Measurements from ENCODE around the gene NAXD. TPM values are rescaled to one million over a fixed set of nuclear protein-coding genes. Genes with fewer than 3 reads are reported as not detected.

NAXD gene
- total RNA-seq, 2 experiments from 2014 or later = 20.8 to 21.1 TPM

Other genes starting within 250 kb of the NAXD start
- 10 to 100 TPM; 10.7 to 10.9 TPM for gene RAB20, start 53.8 kb upstream of the NAXD start, total RNA-seq
- 10 to 100 TPM; 81.1 to 84.8 TPM for gene CARS2, start 90.6 kb downstream of the NAXD start, total RNA-seq
- 10 to 100 TPM; 16.7 to 18.4 TPM for gene ING1, start 98.2 kb downstream of the NAXD start, total RNA-seq